Thyroid gland (tissue), 4 donors: Measurements from ENCODE around the gene DAZL. TPM values are rescaled to one million over a fixed set of nuclear protein-coding genes. Genes with fewer than 3 reads are reported as not detected.

ENCODE experiments used
- DNase-seq, 2 donors: peaks; one replicate each; pipeline ENCODE4 v3.0.0-alpha.2; 2019
- H3K27ac ChIP-seq, 3 donors: fragments of 200-600 bp; sonication (generic); 1 replicate in 2 of 3; 2 replicates in 1 of 3; pipeline ENCODE4 v1.5.1; 2016 to 2019; ENCODE audit warnings: mild to moderate bottlenecking in 1 of 3, moderate library complexity in 1 of 3
- H3K27me3 ChIP-seq: fragments of 200-600 bp; sonication (generic); one replicate; pipeline ENCODE4 v1.5.1; 2019
- H3K36me3 ChIP-seq, 2 donors: fragments of 200-600 bp; sonication (generic); one replicate each; pipeline ENCODE4 v1.5.1; 2016 to 2019
- H3K4me1 ChIP-seq, 2 donors: fragments of 200-600 bp; sonication (generic); one replicate each; pipeline ENCODE4 v1.5.1; 2017 to 2019
- H3K4me3 ChIP-seq, 3 donors: fragments of 200-600 bp; sonication (generic); replicated peaks in 1 of 3; 1 replicate in 2 of 3; 2 replicates in 1 of 3; pipeline ENCODE4 v1.5.1; 2016; ENCODE audit warnings: mild to moderate bottlenecking in 1 of 3
- H3K9me3 ChIP-seq: fragments of 200-600 bp; sonication (generic); one replicate; pipeline ENCODE4 v1.5.1; 2017
- POLR2A ChIP-seq, 2 donors: fragments of 450-650 bp; IDR thresholded peaks; one replicate each; pipeline ENCODE4 v1.6.1; 2017; ENCODE audit warnings: antibody characterized with exemption in 2 of 2, mild to moderate bottlenecking in 2 of 2, moderate library complexity in 1 of 2
- WGBS, 2 donors: methylation state at CpG; one replicate each; pipeline ENCODE4 v1.1.5; 2017; 5-methylcytosine and 5-hydroxymethylcytosine counted together
- intact Hi-C: fragments of 100-400 bp; cut with DNase I; formaldehyde crosslinking; loops from one replicate; pipeline ENCODE4 v1.15.1; 2023
- total RNA-seq, 4 donors: library from RNA; depleted of rRNA; stranded (reverse); fragments of >200 nt; gene quantifications; one replicate each; pipeline ENCODE4 v1.2.3, GENCODE V29; 2016
- TF ChIP-seq, protein P1 (sequence below), 6 experiments: fragments of 200-600 bp in 3 of 6; fragments of 450-650 bp in 3 of 6; sonication (generic) in 3 of 6; IDR thresholded peaks; one replicate each; pipeline ENCODE4 v1.5.1; 2016 to 2019; ENCODE audit warnings: antibody characterized with exemption in 6 of 6, mild to moderate bottlenecking in 2 of 6, inconsistent platforms in 1 of 6, moderate library complexity in 1 of 6

Gene DAZL
- total RNA-seq, 4 donors from 2014 or later: 0.27 TPM; not detected in 3

GRCh38 chr3:16554126-16554525 is 51.1 kb downstream of the DAZL start:
- H3K27me3 ChIP-seq: no peaks in the 10 kb centered on the region
- intact Hi-C loops: loop anchor here (5.0 kb wide), 1 partner anchor 287 kb away; the partner anchor contains the start of gene OXNAD1
- no peaks in the 10 kb centered on the region for H3K36me3 ChIP-seq
- TF ChIP-seq, protein P1, sequence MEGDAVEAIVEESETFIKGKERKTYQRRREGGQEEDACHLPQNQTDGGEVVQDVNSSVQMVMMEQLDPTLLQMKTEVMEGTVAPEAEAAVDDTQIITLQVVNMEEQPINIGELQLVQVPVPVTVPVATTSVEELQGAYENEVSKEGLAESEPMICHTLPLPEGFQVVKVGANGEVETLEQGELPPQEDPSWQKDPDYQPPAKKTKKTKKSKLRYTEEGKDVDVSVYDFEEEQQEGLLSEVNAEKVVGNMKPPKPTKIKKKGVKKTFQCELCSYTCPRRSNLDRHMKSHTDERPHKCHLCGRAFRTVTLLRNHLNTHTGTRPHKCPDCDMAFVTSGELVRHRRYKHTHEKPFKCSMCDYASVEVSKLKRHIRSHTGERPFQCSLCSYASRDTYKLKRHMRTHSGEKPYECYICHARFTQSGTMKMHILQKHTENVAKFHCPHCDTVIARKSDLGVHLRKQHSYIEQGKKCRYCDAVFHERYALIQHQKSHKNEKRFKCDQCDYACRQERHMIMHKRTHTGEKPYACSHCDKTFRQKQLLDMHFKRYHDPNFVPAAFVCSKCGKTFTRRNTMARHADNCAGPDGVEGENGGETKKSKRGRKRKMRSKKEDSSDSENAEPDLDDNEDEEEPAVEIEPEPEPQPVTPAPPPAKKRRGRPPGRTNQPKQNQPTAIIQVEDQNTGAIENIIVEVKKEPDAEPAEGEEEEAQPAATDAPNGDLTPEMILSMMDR (IDR thresholded peaks at IDR 0.05): no peak
- TF ChIP-seq POLR2A (IDR thresholded peaks at IDR 0.05): no peak
- H3K9me3 ChIP-seq: no peaks in the 10 kb centered on the region
- DNase-seq: no peak
- no peak overlapping the region for H3K4me3 ChIP-seq
- no peak overlapping the region for H3K27ac ChIP-seq
- WGBS, 2 donors: 82 to 93% methylated on average over 4 of the region's 4 CpGs
- no peaks in the 10 kb centered on the region for H3K4me1 ChIP-seq

DNA sequence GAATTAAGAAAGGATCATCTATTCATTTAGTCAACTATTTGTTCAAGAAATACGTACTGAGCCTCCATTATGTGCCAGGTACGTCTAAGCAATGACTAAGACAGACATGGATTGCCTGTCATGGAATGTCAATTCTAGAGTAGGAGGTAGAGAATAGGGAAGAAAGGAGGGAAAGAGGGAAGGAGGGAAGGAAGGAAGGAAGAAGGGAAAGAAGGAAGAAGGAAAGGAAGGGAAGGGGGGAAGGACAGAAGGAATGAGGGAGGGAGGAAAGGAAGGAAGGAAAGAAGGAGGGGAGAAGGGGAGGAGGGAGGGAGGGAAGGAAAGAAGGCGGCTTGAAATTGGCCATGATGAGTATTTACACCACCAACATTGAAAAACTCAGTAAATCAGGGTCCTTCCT is 52.5 kb downstream of the DAZL start:
- WGBS, 2 donors: 82 to 84% methylated on average over 3 of the region's 3 CpGs
- no peak overlapping the region for H3K27ac ChIP-seq

GRCh38 chr3:16551342-16551976 is 53.8 kb downstream of the DAZL start:
- Histone ChIP-seq H3K27ac (no peak overlapping the region), H3K27me3 (no peaks in the 10 kb centered on the region), H3K4me3 (no peak overlapping the region), H3K36me3 (no peaks in the 10 kb centered on the region), H3K4me1 (no peaks in the 10 kb centered on the region), H3K9me3 (no peaks in the 10 kb centered on the region)
- intact Hi-C loops: loop anchor here (2.0 to 5.0 kb wide), 2 partner anchors 263 to 284 kb away; partner anchors contain the start of gene OXNAD1
- TF ChIP-seq POLR2A (IDR thresholded peaks at IDR 0.05): no peak
- TF ChIP-seq, protein P1 (IDR thresholded peaks at IDR 0.05): no peak
- 61 to 69% methylated on average over 4 of the region's 4 CpGs for WGBS, 2 donors
- no peak for DNase-seq

More for the DNA sequence above, 52.5 kb downstream of the DAZL start:
- H3K36me3 ChIP-seq: no peaks in the 10 kb centered on the region
- no peaks in the 10 kb centered on the region for H3K27me3 ChIP-seq
- no peaks in the 10 kb centered on the region for H3K4me1 ChIP-seq
- no peaks in the 10 kb centered on the region for H3K9me3 ChIP-seq
- intact Hi-C loops: loop anchor here (5.0 kb wide), 1 partner anchor 285 kb away; the partner anchor contains the start of gene OXNAD1
- no peak for DNase-seq
- no peak overlapping the region for H3K4me3 ChIP-seq
- TF ChIP-seq POLR2A (IDR thresholded peaks at IDR 0.05): no peak
- TF ChIP-seq, protein P1 (IDR thresholded peaks at IDR 0.05): no peak

GRCh38 chr3:16550676-16551341 is 54.4 kb downstream of the DAZL start:
- no peaks in the 10 kb centered on the region for H3K27me3 ChIP-seq
- 12 to 15% methylated on average over 7 of the region's 7 CpGs for WGBS, 2 donors
- H3K36me3 ChIP-seq: no peaks in the 10 kb centered on the region
- intact Hi-C loops: loop anchor here (2.0 to 5.0 kb wide), 2 partner anchors 262 to 284 kb away; partner anchors contain the start of gene OXNAD1
- TF ChIP-seq POLR2A (IDR thresholded peaks at IDR 0.05): no peak
- TF ChIP-seq, protein P1 (IDR thresholded peaks at IDR 0.05): peak; percentile 65 to 96 (median 90)
- H3K27ac ChIP-seq: no peak overlapping the region
- DNase-seq: peak; percentile 61 to 69
- H3K4me3 ChIP-seq: no peak overlapping the region
- H3K9me3 ChIP-seq: no peaks in the 10 kb centered on the region
- H3K4me1 ChIP-seq: no peaks in the 10 kb centered on the region

DNA sequence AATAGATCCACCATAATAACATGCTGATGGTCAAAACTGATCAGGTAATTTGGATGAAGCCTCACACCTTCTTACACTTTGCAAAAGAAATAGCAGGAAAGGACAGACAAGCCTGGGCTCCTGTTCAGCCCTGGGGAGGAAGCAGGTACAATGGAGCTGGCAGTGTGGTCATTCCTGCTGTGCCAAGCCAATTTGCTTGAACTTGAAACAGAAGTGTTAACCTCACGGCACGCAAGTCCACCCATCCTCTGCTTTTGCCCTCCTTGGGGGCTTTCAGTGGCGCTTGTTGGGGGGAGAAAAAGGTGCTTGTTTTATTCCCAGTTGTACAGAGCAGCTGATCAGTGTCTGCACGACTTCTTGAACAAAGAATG is 54.9 kb downstream of the DAZL start:
- WGBS, 2 donors: 37 to 42% methylated on average over 4 of the region's 4 CpGs
- H3K4me3 ChIP-seq: no peak overlapping the region
- no peaks in the 10 kb centered on the region for H3K36me3 ChIP-seq
- DNase-seq: no peak
- no peak for TF ChIP-seq POLR2A (IDR thresholded peaks at IDR 0.05)
- TF ChIP-seq, protein P1 (IDR thresholded peaks at IDR 0.05): no peak
- intact Hi-C loops: loop anchor here (2.0 to 5.0 kb wide), 2 partner anchors 261 to 283 kb away; partner anchors contain the start of gene OXNAD1
- H3K4me1 ChIP-seq: no peaks in the 10 kb centered on the region
- no peaks in the 10 kb centered on the region for H3K27me3 ChIP-seq
- H3K9me3 ChIP-seq: no peaks in the 10 kb centered on the region
- no peak overlapping the region for H3K27ac ChIP-seq
